ENCODE data around the gene CABYR. TPM values are rescaled to one million over a fixed set of nuclear protein-coding genes. Genes with fewer than 3 reads are reported as not detected.
A peak's percentile ranks its signal among the peaks of the same experiment; 100 is the strongest.

The CABYR gene
- total and polyA plus RNA-seq, 2 donors (not counting 1 experiment from before 2014, with no cell fraction given), result 7.3 to 14.0 TPM

GRCh38 chr18:24111936-24112335 lies 26.9 kb upstream of the CABYR start:
- no peaks in the 10 kb centered on the region for H3K27me3 ChIP-seq (ENCODE audit: control insufficient read depth, insufficient read depth, low read length)
- no peak for DNase-seq (ENCODE audit: low read depth in 2 of 2)
- H3K9ac ChIP-seq (ENCODE audit: insufficient read depth, low read length), result no peak overlapping the region
- H4K20me1 ChIP-seq (ENCODE audit: control insufficient read depth, extremely low read depth, insufficient read depth, low read length), result no peaks in the 10 kb centered on the region
- no peak overlapping the region for H2AFZ ChIP-seq (ENCODE audit: low read length)
- no peaks in the 10 kb centered on the region for H3K36me3 ChIP-seq (ENCODE audit: control insufficient read depth, insufficient read depth, low read length)
- no peaks in the 10 kb centered on the region for H3K79me2 ChIP-seq (ENCODE audit: control insufficient read depth, insufficient read depth, low read length)
- no peak overlapping the region for H3K27ac ChIP-seq (ENCODE audit: insufficient read depth, low read length)
- H3K4me2 ChIP-seq (ENCODE audit: extremely low read depth, insufficient read depth, low read length), result no peak overlapping the region
- no peak overlapping the region for H3K4me3 ChIP-seq (replicated peaks in 1 of 4; ENCODE audit: control extremely low read depth in 1 of 4, insufficient read depth in 1 of 4, low read depth in 3 of 4, low read length in 4 of 4)
- peak in 1 of 2 donors; percentile 10 for TF ChIP-seq CTCF (conservative IDR thresholded peaks at IDR 0.05 in 1 of 2, IDR thresholded peaks at IDR 0.05 in 1 of 2; ENCODE audit: low read depth in 1 of 2, low read length in 2 of 2)
- TF ChIP-seq EZH2 (IDR thresholded peaks at IDR 0.05; ENCODE audit: low read length, missing control alignments), result no peak
- H3K9me3 ChIP-seq (ENCODE audit: control insufficient read depth, insufficient read depth, low read depth, low read length), result no peaks in the 10 kb centered on the region
- peaks cover 6% of the 10 kb centered on the region for H3K4me1 ChIP-seq (ENCODE audit: control insufficient read depth, extremely low read depth, insufficient read depth, low read length)

GRCh38 chr18:24112464-24112863 lies 26.4 kb upstream of the CABYR start:
- Histone ChIP-seq H3K9me3 (ENCODE audit: control insufficient read depth, insufficient read depth, low read depth, low read length) (no peaks in the 10 kb centered on the region), H3K79me2 (ENCODE audit: control insufficient read depth, insufficient read depth, low read length) (no peaks in the 10 kb centered on the region), H4K20me1 (ENCODE audit: control insufficient read depth, extremely low read depth, insufficient read depth, low read length) (no peaks in the 10 kb centered on the region), H3K4me2 (ENCODE audit: extremely low read depth, insufficient read depth, low read length) (no peak overlapping the region), H3K4me1 (ENCODE audit: control insufficient read depth, extremely low read depth, insufficient read depth, low read length) (peaks cover 6% of the 10 kb centered on the region), H3K4me3 (replicated peaks in 1 of 4; ENCODE audit: control extremely low read depth in 1 of 4, insufficient read depth in 1 of 4, low read depth in 3 of 4, low read length in 4 of 4) (no peak overlapping the region), H3K27me3 (ENCODE audit: control insufficient read depth, insufficient read depth, low read length) (no peaks in the 10 kb centered on the region), H2AFZ (ENCODE audit: low read length) (no peak overlapping the region), H3K9ac (ENCODE audit: insufficient read depth, low read length) (no peak overlapping the region), H3K27ac (ENCODE audit: insufficient read depth, low read length) (no peak overlapping the region), H3K36me3 (ENCODE audit: control insufficient read depth, insufficient read depth, low read length) (no peaks in the 10 kb centered on the region)
- TF ChIP-seq CTCF (conservative IDR thresholded peaks at IDR 0.05 in 1 of 2, IDR thresholded peaks at IDR 0.05 in 1 of 2; ENCODE audit: low read depth in 1 of 2, low read length in 2 of 2) (no peak), EZH2 (IDR thresholded peaks at IDR 0.05; ENCODE audit: low read length, missing control alignments) (no peak)
- DNase-seq (ENCODE audit: low read depth in 2 of 2), result no peak

GRCh38 chr18:24112874-24113615 lies 25.8 kb upstream of the CABYR start:
- TF ChIP-seq EZH2 (IDR thresholded peaks at IDR 0.05; ENCODE audit: low read length, missing control alignments) (no peak), CTCF (conservative IDR thresholded peaks at IDR 0.05 in 1 of 2, IDR thresholded peaks at IDR 0.05 in 1 of 2; ENCODE audit: low read depth in 1 of 2, low read length in 2 of 2) (no peak)
- Histone ChIP-seq H3K27ac (ENCODE audit: insufficient read depth, low read length) (no peak overlapping the region), H4K20me1 (ENCODE audit: control insufficient read depth, extremely low read depth, insufficient read depth, low read length) (no peaks in the 10 kb centered on the region), H3K4me3 (replicated peaks in 1 of 4; ENCODE audit: control extremely low read depth in 1 of 4, insufficient read depth in 1 of 4, low read depth in 3 of 4, low read length in 4 of 4) (no peak overlapping the region), H3K9me3 (ENCODE audit: control insufficient read depth, insufficient read depth, low read depth, low read length) (no peaks in the 10 kb centered on the region), H3K4me1 (ENCODE audit: control insufficient read depth, extremely low read depth, insufficient read depth, low read length) (peaks cover 6% of the 10 kb centered on the region), H3K79me2 (ENCODE audit: control insufficient read depth, insufficient read depth, low read length) (no peaks in the 10 kb centered on the region), H3K4me2 (ENCODE audit: extremely low read depth, insufficient read depth, low read length) (no peak overlapping the region), H2AFZ (ENCODE audit: low read length) (no peak overlapping the region), H3K9ac (ENCODE audit: insufficient read depth, low read length) (no peak overlapping the region), H3K36me3 (ENCODE audit: control insufficient read depth, insufficient read depth, low read length) (no peaks in the 10 kb centered on the region), H3K27me3 (ENCODE audit: control insufficient read depth, insufficient read depth, low read length) (no peaks in the 10 kb centered on the region)
- peak; percentile 50 to 67 for DNase-seq (ENCODE audit: low read depth in 2 of 2)

All from fibroblast of lung (primary cell).